Amniotic stem cell (primary cell): ENCODE results near the gene LCN9.
"Not testable (repeated sequence)": the region's sequence is repeated elsewhere in the genome, so short reads cannot be mapped to it uniquely, and the experiment has no call there.

Source experiments
- DNase-seq: peaks from one replicate; lab custom pipeline; 2025; lab: John Stamatoyannopoulos, UW

LCN9 gene

GRCh38 chr9:135662758-135663450, at the start of gene LCN9:
Gene LCN9 (plus strand): TSS chr9:135663309. CDS start chr9:135663322, 13 bp downstream.
- no peak for DNase-seq

- no peak for DNase-seq
Observed at GRCh38 chr9:135613946-135614805, 48.9 kb upstream of the LCN9 start.

GRCh38 chr9:135614821-135615665, 48.1 kb upstream of the LCN9 start:
- DNase-seq = no peak

- DNase-seq = no peak
Observed at GRCh38 chr9:135615666-135616618, 47.2 kb upstream of the LCN9 start.

- DNase-seq = no peak
Observed at GRCh38 chr9:135616619-135617537, 46.2 kb upstream of the LCN9 start.

GRCh38 chr9:135617538-135617900, 45.6 kb upstream of the LCN9 start:
- DNase-seq = no peak

- DNase-seq = no peak
Observed at GRCh38 chr9:135617991-135618411, 45.1 kb upstream of the LCN9 start.

- no peak for DNase-seq
Observed at GRCh38 chr9:135618866-135619598, 44.1 kb upstream of the LCN9 start.

GRCh38 chr9:135619599-135619886, 43.6 kb upstream of the LCN9 start:
- DNase-seq = no peak

- no peak for DNase-seq
Observed at GRCh38 chr9:135620558-135620957, 42.6 kb upstream of the LCN9 start.

GRCh38 chr9:135622415-135623020, 40.6 kb upstream of the LCN9 start:
- no peak for DNase-seq

- no peak for DNase-seq
Observed at GRCh38 chr9:135624282-135624681, 38.8 kb upstream of the LCN9 start.

GRCh38 chr9:135632841-135633240, 30.3 kb upstream of the LCN9 start:
- no peak for DNase-seq

- not testable (repeated sequence) for DNase-seq
Observed at GRCh38 chr9:135636930-135637530, 26.1 kb upstream of the LCN9 start.

- DNase-seq = no peak
Observed at GRCh38 chr9:135639196-135639595, 23.9 kb upstream of the LCN9 start, which contains the start of gene GLT6D1. Gene GLT6D1 (minus strand): TSS chr9:135639540. CDS start chr9:135639187, 353 bp downstream.

GRCh38 chr9:135641047-135641446, 22.1 kb upstream of the LCN9 start:
- no peak for DNase-seq

GRCh38 chr9:135641745-135642144, 21.4 kb upstream of the LCN9 start:
- DNase-seq = no peak

GRCh38 chr9:135644631-135645218, 18.4 kb upstream of the LCN9 start:
- DNase-seq = no peak
